ENCODE data around the gene ETV4. TPM values are rescaled to one million over a fixed set of nuclear protein-coding genes. Genes with fewer than 3 reads are reported as not detected.

Gene ETV4
- polyA plus RNA-seq, 1 donor from 2014 or later: 0.61 TPM

- H3K4me2 ChIP-seq (ENCODE audit: low read length): no peak overlapping the region
- no peak overlapping the region for H3K9ac ChIP-seq (ENCODE audit: low read length)
- no peaks in the 10 kb centered on the region for H3K9me2 ChIP-seq (ENCODE audit: insufficient read depth, low read length)
- no peaks in the 10 kb centered on the region for H3K27me3 ChIP-seq (ENCODE audit: insufficient read depth, low read depth, low read length)
- H4K20me1 ChIP-seq (ENCODE audit: insufficient read depth): no peaks in the 10 kb centered on the region
- H3K36me3 ChIP-seq (ENCODE audit: insufficient read depth, low read length): no peaks in the 10 kb centered on the region
- H2AFZ ChIP-seq (ENCODE audit: low read depth, low read length): no peak overlapping the region
- TF ChIP-seq EP300 (conservative IDR thresholded peaks at IDR 0.05; ENCODE audit: poor library complexity, severe bottlenecking): no peak
- TF ChIP-seq TAF1 (IDR thresholded peaks at IDR 0.05; ENCODE audit: low read depth): no peak
- no peak for TF ChIP-seq SMC3 (conservative IDR thresholded peaks at IDR 0.05; ENCODE audit: poor library complexity)
- no peak for TF ChIP-seq CTCF (IDR thresholded peaks at IDR 0.05; ENCODE audit: poor library complexity, severe bottlenecking)
- no peak for TF ChIP-seq MXI1 (conservative IDR thresholded peaks at IDR 0.05; ENCODE audit: poor library complexity, severe bottlenecking)
- no peak for TF ChIP-seq POLR2AphosphoS5 (IDR thresholded peaks at IDR 0.05)
- no peak for TF ChIP-seq EZH2 (IDR thresholded peaks at IDR 0.05; ENCODE audit: borderline replicate concordance, insufficient read depth, low read length, poor library complexity, severe bottlenecking)
- no peak for TF ChIP-seq REST (IDR thresholded peaks at IDR 0.05; ENCODE audit: borderline replicate concordance)
- TF ChIP-seq RAD21 (conservative IDR thresholded peaks at IDR 0.05): no peak
- H3K27ac ChIP-seq (ENCODE audit: low read length): no peak overlapping the region
- H3K9me3 ChIP-seq (ENCODE audit: low read length): no peaks in the 10 kb centered on the region
- no peak overlapping the region for H3K4me3 ChIP-seq (ENCODE audit: low read length)
- H3K79me2 ChIP-seq (replicated peaks; ENCODE audit: insufficient read depth, low read length): no peaks in the 10 kb centered on the region
- H3F3A ChIP-seq (ENCODE audit: insufficient read depth, low read length, poor library complexity, severe bottlenecking): no peaks in the 10 kb centered on the region
Measured at GRCh38 chr17:43570518-43570928, 24.4 kb upstream of the ETV4 start.

GRCh38 chr17:43568506-43569082, 22.5 kb upstream of the ETV4 start:
- H3K9me2 ChIP-seq (ENCODE audit: insufficient read depth, low read length): no peaks in the 10 kb centered on the region
- no peaks in the 10 kb centered on the region for H4K20me1 ChIP-seq (ENCODE audit: insufficient read depth)
- H3K4me3 ChIP-seq (ENCODE audit: low read length): no peak overlapping the region
- H3F3A ChIP-seq (ENCODE audit: insufficient read depth, low read length, poor library complexity, severe bottlenecking): no peaks in the 10 kb centered on the region
- H2AFZ ChIP-seq (ENCODE audit: low read depth, low read length): no peak overlapping the region
- H3K9ac ChIP-seq (ENCODE audit: low read length): no peak overlapping the region
- no peak for TF ChIP-seq TAF1 (IDR thresholded peaks at IDR 0.05; ENCODE audit: low read depth)
- TF ChIP-seq RAD21 (conservative IDR thresholded peaks at IDR 0.05): no peak
- TF ChIP-seq POLR2AphosphoS5 (IDR thresholded peaks at IDR 0.05): no peak
- TF ChIP-seq SMC3 (conservative IDR thresholded peaks at IDR 0.05; ENCODE audit: poor library complexity): no peak
- TF ChIP-seq MXI1 (conservative IDR thresholded peaks at IDR 0.05; ENCODE audit: poor library complexity, severe bottlenecking): no peak
- TF ChIP-seq EP300 (conservative IDR thresholded peaks at IDR 0.05; ENCODE audit: poor library complexity, severe bottlenecking): no peak
- TF ChIP-seq CTCF (IDR thresholded peaks at IDR 0.05; ENCODE audit: poor library complexity, severe bottlenecking): no peak
- TF ChIP-seq EZH2 (IDR thresholded peaks at IDR 0.05; ENCODE audit: borderline replicate concordance, insufficient read depth, low read length, poor library complexity, severe bottlenecking): no peak
- no peak for TF ChIP-seq REST (IDR thresholded peaks at IDR 0.05; ENCODE audit: borderline replicate concordance)
- H3K27me3 ChIP-seq (ENCODE audit: insufficient read depth, low read depth, low read length): no peaks in the 10 kb centered on the region
- H3K9me3 ChIP-seq (ENCODE audit: low read length): no peaks in the 10 kb centered on the region
- H3K4me2 ChIP-seq (ENCODE audit: low read length): no peak overlapping the region
- no peak overlapping the region for H3K27ac ChIP-seq (ENCODE audit: low read length)
- no peaks in the 10 kb centered on the region for H3K36me3 ChIP-seq (ENCODE audit: insufficient read depth, low read length)
- H3K79me2 ChIP-seq (replicated peaks; ENCODE audit: insufficient read depth, low read length): no peaks in the 10 kb centered on the region

Data from neural cell (in vitro differentiated cells).